ENCODE results near the gene TOP1. TPM values are rescaled to one million over a fixed set of nuclear protein-coding genes. Genes with fewer than 3 reads are reported as not detected.

TOP1 gene
- polyA plus RNA-seq, 1 of the 3 experiments (the other 2 are of a cell fraction), result 11.9 TPM

DNA sequence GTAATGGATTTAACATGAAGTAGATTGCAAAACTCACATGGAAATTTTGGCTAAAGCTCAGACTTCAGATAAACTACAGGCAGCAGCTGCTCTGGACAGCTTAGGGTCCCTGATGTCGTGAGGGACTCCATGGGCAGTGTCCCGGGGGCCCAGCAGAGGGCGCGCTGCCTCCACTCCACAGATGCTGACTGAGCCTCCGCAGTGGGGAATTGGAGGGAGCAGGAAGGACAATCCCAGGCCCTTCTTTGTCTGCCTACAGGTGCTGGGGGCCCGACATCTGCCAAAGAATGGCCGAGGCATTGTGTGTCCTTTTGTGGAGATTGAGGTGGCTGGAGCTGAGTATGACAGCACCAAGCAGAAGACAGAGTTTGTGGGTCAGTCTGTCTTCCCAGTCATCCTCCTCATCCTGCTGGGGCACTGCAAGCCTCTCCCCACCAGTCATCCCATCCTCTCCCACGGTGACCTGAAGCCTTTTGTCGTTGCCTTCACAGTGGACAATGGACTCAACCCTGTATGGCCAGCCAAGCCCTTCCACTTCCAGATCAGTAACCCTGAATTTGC, 144.6 kb downstream of the TOP1 start:
- no peak overlapping the region for H2AFZ ChIP-seq (ENCODE audit: low read depth)
- peaks cover 5% of the 10 kb centered on the region; the same call in 1 of the 2 replicates for H4K20me1 ChIP-seq (ENCODE audit: insufficient read depth)
- no peak overlapping the region for H3K4me2 ChIP-seq
- WGBS (ENCODE audit: low lambda C conversion rate), result 28% methylated on average over 9 of the region's 9 CpGs
- H3K4me1 ChIP-seq (ENCODE audit: control insufficient read depth in 1 of 2, insufficient read depth in 2 of 2, low read depth in 1 of 2, low read length in 1 of 2), result peaks cover 0 to 10% of the 10 kb centered on the region in 2 experiments; a peak in 3 of 4 replicates
- no peak overlapping the region for H3K9ac ChIP-seq
- DNase-seq, result peak; percentile 85
- ChIA-PET CTCF (interaction anchor here (0.5 to 7.6 kb wide), 66 partner anchors 9 to 253 kb away, joined by 3 to 112 read pairs (median 4); partner anchors contain the start of genes LPIN3 and PLCG1), POLR2A (no interaction called here)
- no peaks in the 10 kb centered on the region for H3K9me2 ChIP-seq
- peaks cover 33 to 82% of the 10 kb centered on the region in 2 experiments for H3K36me3 ChIP-seq (replicated peaks in 1 of 2; ENCODE audit: control insufficient read depth in 1 of 2, insufficient read depth in 2 of 2, low read length in 1 of 2)
- H3F3A ChIP-seq (replicated peaks; ENCODE audit: insufficient read depth), result peaks cover 10% of the 10 kb centered on the region
- no peaks in the 10 kb centered on the region for H3K9me3 ChIP-seq
- H3K27ac ChIP-seq (ENCODE audit: low read depth in 2 of 2, low read length in 1 of 2), result peak overlapping the region in 1 of 2 experiments; percentile 29; a peak in 1 of 4 replicates
- no peaks in the 10 kb centered on the region for H3K27me3 ChIP-seq (ENCODE audit: insufficient read depth)
- no peaks in the 10 kb centered on the region for H3K79me2 ChIP-seq (ENCODE audit: insufficient read depth)
- H3K4me3 ChIP-seq (ENCODE audit: low read depth in 2 of 2, low read length in 1 of 2), result peak overlapping the region in 1 of 2 experiments; percentile 30; a peak in 1 of 4 replicates
- no peak for TF ChIP-seq RFX5 (IDR thresholded peaks at IDR 0.05; ENCODE audit: low read length)
- TF ChIP-seq RCOR1 (IDR thresholded peaks at IDR 0.05; ENCODE audit: low read length), result no peak
- no peak for TF ChIP-seq GATA2 (CRISPR knock-in tag; IDR thresholded peaks at IDR 0.05)
- TF ChIP-seq, protein P1, sequence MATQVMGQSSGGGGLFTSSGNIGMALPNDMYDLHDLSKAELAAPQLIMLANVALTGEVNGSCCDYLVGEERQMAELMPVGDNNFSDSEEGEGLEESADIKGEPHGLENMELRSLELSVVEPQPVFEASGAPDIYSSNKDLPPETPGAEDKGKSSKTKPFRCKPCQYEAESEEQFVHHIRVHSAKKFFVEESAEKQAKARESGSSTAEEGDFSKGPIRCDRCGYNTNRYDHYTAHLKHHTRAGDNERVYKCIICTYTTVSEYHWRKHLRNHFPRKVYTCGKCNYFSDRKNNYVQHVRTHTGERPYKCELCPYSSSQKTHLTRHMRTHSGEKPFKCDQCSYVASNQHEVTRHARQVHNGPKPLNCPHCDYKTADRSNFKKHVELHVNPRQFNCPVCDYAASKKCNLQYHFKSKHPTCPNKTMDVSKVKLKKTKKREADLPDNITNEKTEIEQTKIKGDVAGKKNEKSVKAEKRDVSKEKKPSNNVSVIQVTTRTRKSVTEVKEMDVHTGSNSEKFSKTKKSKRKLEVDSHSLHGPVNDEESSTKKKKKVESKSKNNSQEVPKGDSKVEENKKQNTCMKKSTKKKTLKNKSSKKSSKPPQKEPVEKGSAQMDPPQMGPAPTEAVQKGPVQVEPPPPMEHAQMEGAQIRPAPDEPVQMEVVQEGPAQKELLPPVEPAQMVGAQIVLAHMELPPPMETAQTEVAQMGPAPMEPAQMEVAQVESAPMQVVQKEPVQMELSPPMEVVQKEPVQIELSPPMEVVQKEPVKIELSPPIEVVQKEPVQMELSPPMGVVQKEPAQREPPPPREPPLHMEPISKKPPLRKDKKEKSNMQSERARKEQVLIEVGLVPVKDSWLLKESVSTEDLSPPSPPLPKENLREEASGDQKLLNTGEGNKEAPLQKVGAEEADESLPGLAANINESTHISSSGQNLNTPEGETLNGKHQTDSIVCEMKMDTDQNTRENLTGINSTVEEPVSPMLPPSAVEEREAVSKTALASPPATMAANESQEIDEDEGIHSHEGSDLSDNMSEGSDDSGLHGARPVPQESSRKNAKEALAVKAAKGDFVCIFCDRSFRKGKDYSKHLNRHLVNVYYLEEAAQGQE (IDR thresholded peaks at IDR 0.05; ENCODE audit: low read depth, low read length), result 0 out of 2 replicates have a peak, but pooled peaks have one; percentile 15
- TF ChIP-seq SMC3 (IDR thresholded peaks at IDR 0.05; ENCODE audit: low read depth, low read length), result peak; percentile 94
- TF ChIP-seq RAD21 (IDR thresholded peaks at IDR 0.05; ENCODE audit: low read length), result peak; percentile 92
- TF ChIP-seq MXI1 (IDR thresholded peaks at IDR 0.05; ENCODE audit: low read depth, low read length), result peak; percentile 38; the same call in 1 of the 2 replicates
- TF ChIP-seq, protein P2, sequence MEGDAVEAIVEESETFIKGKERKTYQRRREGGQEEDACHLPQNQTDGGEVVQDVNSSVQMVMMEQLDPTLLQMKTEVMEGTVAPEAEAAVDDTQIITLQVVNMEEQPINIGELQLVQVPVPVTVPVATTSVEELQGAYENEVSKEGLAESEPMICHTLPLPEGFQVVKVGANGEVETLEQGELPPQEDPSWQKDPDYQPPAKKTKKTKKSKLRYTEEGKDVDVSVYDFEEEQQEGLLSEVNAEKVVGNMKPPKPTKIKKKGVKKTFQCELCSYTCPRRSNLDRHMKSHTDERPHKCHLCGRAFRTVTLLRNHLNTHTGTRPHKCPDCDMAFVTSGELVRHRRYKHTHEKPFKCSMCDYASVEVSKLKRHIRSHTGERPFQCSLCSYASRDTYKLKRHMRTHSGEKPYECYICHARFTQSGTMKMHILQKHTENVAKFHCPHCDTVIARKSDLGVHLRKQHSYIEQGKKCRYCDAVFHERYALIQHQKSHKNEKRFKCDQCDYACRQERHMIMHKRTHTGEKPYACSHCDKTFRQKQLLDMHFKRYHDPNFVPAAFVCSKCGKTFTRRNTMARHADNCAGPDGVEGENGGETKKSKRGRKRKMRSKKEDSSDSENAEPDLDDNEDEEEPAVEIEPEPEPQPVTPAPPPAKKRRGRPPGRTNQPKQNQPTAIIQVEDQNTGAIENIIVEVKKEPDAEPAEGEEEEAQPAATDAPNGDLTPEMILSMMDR (IDR thresholded peaks at IDR 0.05), result peak; percentile 95

DNA sequence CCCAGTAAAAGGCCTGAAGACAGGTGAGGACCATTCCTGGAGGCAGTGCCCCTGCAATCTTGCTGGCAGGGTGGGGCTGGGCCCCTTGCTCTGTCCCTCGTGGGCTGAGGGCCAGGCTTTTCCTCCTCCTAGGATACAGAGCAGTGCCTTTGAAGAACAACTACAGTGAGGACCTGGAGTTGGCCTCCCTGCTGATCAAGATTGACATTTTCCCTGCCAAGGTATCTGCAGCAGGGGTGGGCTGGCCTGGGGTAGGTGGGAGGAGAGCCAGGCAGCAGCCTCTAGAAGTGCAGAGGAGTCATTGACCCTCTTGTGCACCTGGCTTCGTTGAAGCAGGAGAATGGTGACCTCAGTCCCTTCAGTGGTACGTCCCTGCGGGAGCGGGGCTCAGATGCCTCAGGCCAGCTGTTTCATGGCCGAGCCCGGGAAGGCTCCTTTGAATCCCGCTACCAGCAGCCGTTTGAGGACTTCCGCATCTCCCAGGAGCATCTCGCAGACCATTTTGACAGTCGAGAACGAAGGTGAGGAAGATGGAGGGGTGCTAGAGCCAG, 145.2 kb downstream of the TOP1 start:
- ChIA-PET CTCF (interaction anchor here (0.6 to 7.6 kb wide), 39 partner anchors 8 to 252 kb away, joined by 3 to 112 read pairs (median 5); partner anchors contain the start of genes LPIN3 and PLCG1), POLR2A (no interaction called here)
- Histone ChIP-seq H2AFZ (ENCODE audit: low read depth) (no peak overlapping the region), H3K4me3 (ENCODE audit: low read depth in 2 of 2, low read length in 1 of 2) (no peak overlapping the region), H3K9ac (no peak overlapping the region), H3K79me2 (ENCODE audit: insufficient read depth) (0 out of 2 replicates have a peak, but pooled peaks cover 6% of the 10 kb centered on the region), H3K27ac (ENCODE audit: low read depth in 2 of 2, low read length in 1 of 2) (peak overlapping the region in 1 of 2 experiments; percentile 29; a peak in 1 of 4 replicates), H3K9me2 (no peaks in the 10 kb centered on the region), H3K9me3 (no peaks in the 10 kb centered on the region), H3K4me1 (ENCODE audit: control insufficient read depth in 1 of 2, insufficient read depth in 2 of 2, low read depth in 1 of 2, low read length in 1 of 2) (peaks cover 4 to 16% of the 10 kb centered on the region in 2 experiments), H4K20me1 (ENCODE audit: insufficient read depth) (peaks cover 5% of the 10 kb centered on the region; the same call in 1 of the 2 replicates), H3K36me3 (replicated peaks in 1 of 2; ENCODE audit: control insufficient read depth in 1 of 2, insufficient read depth in 2 of 2, low read length in 1 of 2) (peaks cover 35 to 78% of the 10 kb centered on the region in 2 experiments), H3F3A (replicated peaks; ENCODE audit: insufficient read depth) (peaks cover 11% of the 10 kb centered on the region), H3K4me2 (no peak overlapping the region), H3K27me3 (ENCODE audit: insufficient read depth) (no peaks in the 10 kb centered on the region)
- TF ChIP-seq MEF2A (IDR thresholded peaks at IDR 0.05; ENCODE audit: borderline replicate concordance, low read depth), result no peak
- TF ChIP-seq FOXJ3 (CRISPR knock-in tag; IDR thresholded peaks at IDR 0.05), result no peak
- TF ChIP-seq, protein P3, sequence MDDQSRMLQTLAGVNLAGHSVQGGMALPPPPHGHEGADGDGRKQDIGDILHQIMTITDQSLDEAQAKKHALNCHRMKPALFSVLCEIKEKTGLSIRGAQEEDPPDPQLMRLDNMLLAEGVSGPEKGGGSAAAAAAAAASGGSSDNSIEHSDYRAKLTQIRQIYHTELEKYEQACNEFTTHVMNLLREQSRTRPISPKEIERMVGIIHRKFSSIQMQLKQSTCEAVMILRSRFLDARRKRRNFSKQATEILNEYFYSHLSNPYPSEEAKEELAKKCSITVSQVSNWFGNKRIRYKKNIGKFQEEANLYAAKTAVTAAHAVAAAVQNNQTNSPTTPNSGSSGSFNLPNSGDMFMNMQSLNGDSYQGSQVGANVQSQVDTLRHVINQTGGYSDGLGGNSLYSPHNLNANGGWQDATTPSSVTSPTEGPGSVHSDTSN (IDR thresholded peaks at IDR 0.05), result no peak
- TF ChIP-seq EP300 (IDR thresholded peaks at IDR 0.05; ENCODE audit: borderline replicate concordance in 1 of 2, low read depth in 1 of 2, low read length in 1 of 2), result no peak
- no peak for DNase-seq
- WGBS (ENCODE audit: low lambda C conversion rate), result 91% methylated on average over 12 of the region's 13 CpGs
